Thyroid gland (tissue), 4 donors: ENCODE data around the gene TTI1. TPM values are rescaled to one million over a fixed set of nuclear protein-coding genes. Genes with fewer than 3 reads are reported as not detected.
"Not testable (repeated sequence)": the region's sequence is repeated elsewhere in the genome, so short reads cannot be mapped to it uniquely, and the experiment has no call there.

Experiments
- DNase-seq, 2 donors: peaks; one replicate each; pipeline ENCODE4 v3.0.0-alpha.2; 2019
- H3K27ac ChIP-seq, 3 donors: fragments of 200-600 bp; sonication (generic); 1 replicate in 2 of 3; 2 replicates in 1 of 3; pipeline ENCODE4 v1.5.1; 2016 to 2019; ENCODE audit warnings: mild to moderate bottlenecking in 1 of 3, moderate library complexity in 1 of 3
- H3K27me3 ChIP-seq: fragments of 200-600 bp; sonication (generic); one replicate; pipeline ENCODE4 v1.5.1; 2019
- H3K36me3 ChIP-seq, 2 donors: fragments of 200-600 bp; sonication (generic); one replicate each; pipeline ENCODE4 v1.5.1; 2016 to 2019
- H3K4me1 ChIP-seq, 2 donors: fragments of 200-600 bp; sonication (generic); one replicate each; pipeline ENCODE4 v1.5.1; 2017 to 2019
- H3K4me3 ChIP-seq, 3 donors: fragments of 200-600 bp; sonication (generic); replicated peaks in 1 of 3; 1 replicate in 2 of 3; 2 replicates in 1 of 3; pipeline ENCODE4 v1.5.1; 2016; ENCODE audit warnings: mild to moderate bottlenecking in 1 of 3
- H3K9me3 ChIP-seq: fragments of 200-600 bp; sonication (generic); one replicate; pipeline ENCODE4 v1.5.1; 2017
- CTCF ChIP-seq, 6 experiments: fragments of 200-600 bp in 3 of 6; fragments of 450-650 bp in 3 of 6; sonication (generic) in 3 of 6; IDR thresholded peaks; one replicate each; pipeline ENCODE4 v1.5.1; 2016 to 2019; ENCODE audit warnings: antibody characterized with exemption in 6 of 6, mild to moderate bottlenecking in 2 of 6, inconsistent platforms in 1 of 6, moderate library complexity in 1 of 6
- POLR2A ChIP-seq, 2 donors: fragments of 450-650 bp; IDR thresholded peaks; one replicate each; pipeline ENCODE4 v1.6.1; 2017; ENCODE audit warnings: antibody characterized with exemption in 2 of 2, mild to moderate bottlenecking in 2 of 2, moderate library complexity in 1 of 2
- WGBS, 2 donors: methylation state at CpG; one replicate each; pipeline ENCODE4 v1.1.5; 2017; 5-methylcytosine and 5-hydroxymethylcytosine counted together
- intact Hi-C: fragments of 100-400 bp; cut with DNase I; formaldehyde crosslinking; loops from one replicate; pipeline ENCODE4 v1.15.1; 2023
- total RNA-seq, 4 donors: library from RNA; depleted of rRNA; stranded (reverse); fragments of >200 nt; gene quantifications; one replicate each; pipeline ENCODE4 v1.2.3, GENCODE V29; 2016

Gene TTI1
- total RNA-seq, 4 donors from 2014 or later, result 23.0 to 45.0 (median 30.1) TPM

GRCh38 chr20:38017959-38018358 lies 15.3 kb downstream of the TTI1 start:
- Histone ChIP-seq H3K27ac (no peak overlapping the region), H3K4me1 (no peaks in the 10 kb centered on the region), H3K9me3 (no peaks in the 10 kb centered on the region), H3K27me3 (no peaks in the 10 kb centered on the region), H3K4me3 (no peak overlapping the region), H3K36me3 (peaks cover 11 to 16% of the 10 kb centered on the region in 2 donors)
- DNase-seq, result no peak
- 96 to 100% methylated on average over 1 of the region's 1 CpG for WGBS, 2 donors
- no peak for TF ChIP-seq POLR2A (IDR thresholded peaks at IDR 0.05)
- TF ChIP-seq CTCF (IDR thresholded peaks at IDR 0.05), result no peak
- intact Hi-C loops, result no loop called here

GRCh38 chr20:38013887-38014286 lies 19.4 kb downstream of the TTI1 start:
- no peaks in the 10 kb centered on the region for H3K9me3 ChIP-seq
- no peak for DNase-seq
- H3K4me1 ChIP-seq, result no peaks in the 10 kb centered on the region
- intact Hi-C loops, result no loop called here
- 87 to 93% methylated on average over 2 of the region's 2 CpGs for WGBS, 2 donors
- H3K27ac ChIP-seq, result no peak overlapping the region
- no peak for TF ChIP-seq POLR2A (IDR thresholded peaks at IDR 0.05)
- no peaks in the 10 kb centered on the region for H3K27me3 ChIP-seq
- H3K4me3 ChIP-seq, result no peak overlapping the region
- peaks cover 28 to 31% of the 10 kb centered on the region in 2 donors for H3K36me3 ChIP-seq

- H3K9me3 ChIP-seq, result no peaks in the 10 kb centered on the region
- peaks cover 20 to 24% of the 10 kb centered on the region in 2 donors for H3K36me3 ChIP-seq
- no peak for DNase-seq
- no peak for TF ChIP-seq CTCF (IDR thresholded peaks at IDR 0.05)
- TF ChIP-seq POLR2A (IDR thresholded peaks at IDR 0.05), result no peak
- no peaks in the 10 kb centered on the region for H3K4me1 ChIP-seq
- 96 to 98% methylated on average over 8 of the region's 8 CpGs for WGBS, 2 donors
- no peaks in the 10 kb centered on the region for H3K27me3 ChIP-seq
- intact Hi-C loops, result no loop called here
- no peak overlapping the region for H3K4me3 ChIP-seq
- H3K27ac ChIP-seq, result no peak overlapping the region
Measured at GRCh38 chr20:38012332-38012731, 20.9 kb downstream of the TTI1 start.

- no peaks in the 10 kb centered on the region for H3K27me3 ChIP-seq
- intact Hi-C loops, result no loop called here
- 93 to 97% methylated on average over 4 to 5 of the region's 5 CpGs for WGBS, 2 donors
- no peaks in the 10 kb centered on the region for H3K9me3 ChIP-seq
- no peak overlapping the region for H3K27ac ChIP-seq
- peaks cover 16 to 20% of the 10 kb centered on the region in 2 donors for H3K36me3 ChIP-seq
- no peak overlapping the region for H3K4me3 ChIP-seq
- no peaks in the 10 kb centered on the region for H3K4me1 ChIP-seq
- DNase-seq, result no peak
- TF ChIP-seq POLR2A (IDR thresholded peaks at IDR 0.05) (no peak), CTCF (IDR thresholded peaks at IDR 0.05) (no peak)
Measured at GRCh38 chr20:38011696-38012095, 21.6 kb downstream of the TTI1 start.

- H3K4me3 ChIP-seq, H3K9me3 ChIP-seq, H3K27ac ChIP-seq, H3K27me3 ChIP-seq, H3K4me1 ChIP-seq, intact Hi-C loops, DNase-seq: not testable (repeated sequence)
- 98% methylated on average over 5 of the region's 5 CpGs for WGBS, 2 donors
- H3K36me3 ChIP-seq, result peaks cover 16 to 20% of the 10 kb centered on the region in 2 donors
Measured at GRCh38 chr20:38009416-38009815, 23.8 kb downstream of the TTI1 start.

GRCh38 chr20:38008233-38008944 lies 24.9 kb downstream of the TTI1 start:
- Histone ChIP-seq H3K27me3 (no peaks in the 10 kb centered on the region), H3K9me3 (no peaks in the 10 kb centered on the region), H3K4me1 (no peaks in the 10 kb centered on the region), H3K4me3 (no peak overlapping the region), H3K27ac (no peak overlapping the region), H3K36me3 (peaks cover 16 to 20% of the 10 kb centered on the region in 2 donors)
- intact Hi-C loops, result no loop called here
- TF ChIP-seq POLR2A (IDR thresholded peaks at IDR 0.05) (no peak), CTCF (IDR thresholded peaks at IDR 0.05) (no peak)
- 88 to 96% methylated on average over 5 of the region's 5 CpGs for WGBS, 2 donors
- DNase-seq, result no peak
